GM23338 (cell line): ENCODE data around the gene PDE4D. TPM values are rescaled to one million over a fixed set of nuclear protein-coding genes. Genes with fewer than 3 reads are reported as not detected.

Experiments used
- ATAC-seq: fragments of 200-7000 bp; cut with Tn5 transposase; 3 replicates; pipeline ENCODE4 v1.9.1; 2020
- DNase-seq: peaks from one replicate; pipeline ENCODE4 v3.0.0-alpha.2; 2015; ENCODE audit warnings: low spot score
- H2AFZ ChIP-seq: fragments of 200-600 bp; sonication (generic); 2 replicates; pipeline ENCODE4 v1.8.0; 2016; ENCODE audit warnings: antibody characterized with exemption, mild to moderate bottlenecking, moderate library complexity
- H3F3A ChIP-seq: fragments of 200-600 bp; sonication (generic); replicated peaks from 2 replicates; pipeline ENCODE4 v1.8.0; 2017; ENCODE audit warnings: antibody characterized with exemption, mixed run types, low read depth
- H3K27ac ChIP-seq: fragments of 200-600 bp; sonication (generic); 2 replicates; pipeline ENCODE4 v1.6.1; 2016; ENCODE audit warnings: low read depth
- H3K27me3 ChIP-seq: fragments of 200-600 bp; sonication (generic); 2 replicates; pipeline ENCODE4 v1.8.0; 2016; ENCODE audit warnings: mild to moderate bottlenecking, mixed run types, moderate library complexity; ENCODE audit not compliant: insufficient read depth
- H3K36me3 ChIP-seq: fragments of 200-600 bp; sonication (generic); 2 replicates; pipeline ENCODE4 v1.8.0; 2016; ENCODE audit warnings: mild to moderate bottlenecking; ENCODE audit not compliant: insufficient read depth
- H3K4me1 ChIP-seq: fragments of 200-600 bp; sonication (generic); 2 replicates; pipeline ENCODE4 v1.8.0; 2016; ENCODE audit warnings: mild to moderate bottlenecking, moderate library complexity; ENCODE audit not compliant: insufficient read depth
- H3K4me2 ChIP-seq: fragments of 200-600 bp; sonication (generic); 2 replicates; pipeline ENCODE4 v1.7.1; 2017; ENCODE audit warnings: mixed run types
- H3K4me3 ChIP-seq: fragments of 200-600 bp; sonication (generic); 2 replicates; pipeline ENCODE4 v1.6.1; 2016; ENCODE audit warnings: mixed run types
- H3K79me2 ChIP-seq: fragments of 200-600 bp; sonication (generic); replicated peaks from 2 replicates; pipeline ENCODE4 v1.8.0; 2017; ENCODE audit warnings: mild to moderate bottlenecking; ENCODE audit not compliant: insufficient read depth
- H3K9me2 ChIP-seq: fragments of 200-600 bp; sonication (generic); 2 replicates; pipeline ENCODE4 v1.8.0; 2017; ENCODE audit not compliant: insufficient read depth
- H4K20me1 ChIP-seq: fragments of 200-600 bp; sonication (generic); replicated peaks from 2 replicates; pipeline ENCODE4 v1.8.0; 2017; ENCODE audit warnings: mild to moderate bottlenecking; ENCODE audit not compliant: insufficient read depth
- H3K27ac Mint-ChIP-seq: 2 replicates; pipeline ENCODE4 v1.8.0; 2020; ENCODE audit warnings: inconsistent platforms, mild to moderate bottlenecking, moderate library complexity, mixed read lengths
- H3K27me3 Mint-ChIP-seq: 3 replicates; pipeline ENCODE4 v1.8.0; 2022; ENCODE audit warnings: low read depth, mild to moderate bottlenecking, moderate library complexity, mixed read lengths, inconsistent platforms; ENCODE audit not compliant: insufficient read depth, poor library complexity
- H3K36me3 Mint-ChIP-seq: 3 replicates; pipeline ENCODE4 v1.8.0; 2021; ENCODE audit warnings: low read depth, mild to moderate bottlenecking, inconsistent platforms, moderate library complexity, mixed read lengths
- H3K4me1 Mint-ChIP-seq: 3 replicates; pipeline ENCODE4 v1.8.0; 2020; ENCODE audit warnings: mild to moderate bottlenecking, inconsistent platforms, mixed read lengths
- H3K4me3 Mint-ChIP-seq: 3 replicates; pipeline ENCODE4 v1.8.0; 2021; ENCODE audit warnings: moderate library complexity, mild to moderate bottlenecking, inconsistent platforms, mixed read lengths
- H3K9me3 Mint-ChIP-seq: 3 replicates; pipeline ENCODE4 v1.8.0; 2020; ENCODE audit warnings: moderate library complexity, mild to moderate bottlenecking, inconsistent platforms, mixed read lengths
- ETS1 ChIP-seq: IDR thresholded peaks from 2 replicates; pipeline ENCODE4 v1.6.1; 2016; ENCODE audit warnings: antibody characterized with exemption
- EZH2 ChIP-seq: fragments of 200-600 bp; sonication (generic); IDR thresholded peaks from one replicate; pipeline ENCODE4 v1.8.0; 2017; ENCODE audit warnings: antibody characterized with exemption, mild to moderate bottlenecking, low read depth; ENCODE audit not compliant: unreplicated experiment
- EZH2phosphoT487 ChIP-seq: fragments of 200-600 bp; sonication (generic); IDR thresholded peaks from one replicate; pipeline ENCODE4 v1.8.1; 2018; ENCODE audit warnings: antibody characterized with exemption; ENCODE audit not compliant: unreplicated experiment
- JUNB ChIP-seq: IDR thresholded peaks from one replicate; pipeline ENCODE4 v1.6.1; 2016; ENCODE audit warnings: antibody characterized with exemption; ENCODE audit not compliant: unreplicated experiment
- NANOG ChIP-seq: IDR thresholded peaks from 2 replicates; pipeline ENCODE4 v1.6.1; 2016; ENCODE audit warnings: antibody characterized with exemption, borderline replicate concordance
- REST ChIP-seq: IDR thresholded peaks from one replicate; pipeline ENCODE4 v1.6.1; 2018; ENCODE audit warnings: antibody characterized with exemption; ENCODE audit not compliant: unreplicated experiment
- ZNF331 ChIP-seq: fragments of 250-450 bp; sonication (Bioruptor Pico); IDR thresholded peaks from 2 replicates; pipeline ENCODE4 v1.5.0; 2020; ENCODE audit warnings: low read depth, mild to moderate bottlenecking, moderate library complexity
- polyA plus RNA-seq: library from polyadenylated mRNA; unstranded; fragments of >200 nt; fragmentation: Nextera tagmentation; extraction: Ambion mirVana; gene quantifications from 2 replicates; pipeline ENCODE4 v1.2.1, GENCODE V29; 2016
- total RNA-seq: library from RNA; depleted of rRNA; stranded (reverse); fragments of >200 nt; shearing (Covaris generic); gene quantifications from 2 replicates; pipeline ENCODE4 v1.2.3, GENCODE V29; 2014
- TF ChIP-seq, protein P1 (sequence below): fragments of 250-450 bp; sonication (Bioruptor Pico); IDR thresholded peaks from 2 replicates; pipeline ENCODE4 v1.5.0; 2020; ENCODE audit warnings: mild to moderate bottlenecking, moderate library complexity
- TF ChIP-seq, protein P2 (sequence below), 2 experiments: fragments of 200-600 bp in 1 of 2; sonication (generic) in 1 of 2; conservative IDR thresholded peaks; 2 replicates each; pipeline versions ENCODE4 v1.5.1 to v1.6.1; 2016 to 2017; ENCODE audit warnings: antibody characterized with exemption in 2 of 2, low read depth in 2 of 2, mild to moderate bottlenecking in 2 of 2, moderate library complexity in 1 of 2

The PDE4D gene
- total and polyA plus RNA-seq, 2 experiments from 2014 or later, result 2.1 to 4.7 TPM

DNA sequence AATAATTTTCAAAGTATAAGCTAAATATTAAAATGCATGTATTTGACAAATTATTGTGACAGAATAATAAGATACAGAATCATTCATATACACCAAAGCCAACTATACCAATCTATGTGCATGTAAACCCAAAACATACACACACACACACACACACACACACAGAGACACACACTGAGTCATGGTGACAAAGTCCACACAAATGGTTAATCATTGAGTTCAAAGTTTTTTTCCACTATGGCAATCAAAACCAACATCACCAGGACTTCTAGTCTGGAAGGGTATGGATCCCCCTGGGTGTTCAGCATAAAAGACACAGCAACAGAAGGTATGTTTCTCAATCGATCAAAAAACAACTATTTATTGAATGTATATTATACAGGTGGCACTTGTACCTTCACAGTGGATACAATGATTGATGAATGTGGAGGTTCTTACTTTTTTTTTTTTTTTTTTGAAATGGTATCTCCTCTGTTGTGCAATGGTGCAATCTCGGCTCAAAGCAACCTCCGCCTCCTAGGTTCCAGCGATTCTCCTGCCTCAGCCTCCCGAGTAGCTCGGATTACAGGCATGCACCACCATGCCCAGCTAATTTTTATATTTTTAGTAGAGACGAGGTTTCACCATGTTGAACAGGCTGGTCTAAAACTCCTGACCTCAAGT, 137.0 kb downstream of the PDE4D start:
- H3K4me1 Mint-ChIP-seq, result peaks cover 9% of the 10 kb centered on the region; the same call in 2 of the 3 replicates
- Histone ChIP-seq H3K4me1 (no peaks in the 10 kb centered on the region; the same call in 1 of the 2 replicates), H4K20me1 (no peaks in the 10 kb centered on the region), H3K9me2 (no peaks in the 10 kb centered on the region), H3K4me3 (no peak overlapping the region), H3K79me2 (no peaks in the 10 kb centered on the region), H3F3A (no peaks in the 10 kb centered on the region), H2AFZ (no peak overlapping the region), H3K27ac (no peak overlapping the region), H3K36me3 (no peaks in the 10 kb centered on the region), H3K27me3 (no peaks in the 10 kb centered on the region), H3K4me2 (no peak overlapping the region)
- no peak overlapping the region for H3K27ac Mint-ChIP-seq
- TF ChIP-seq ZNF331 (no peak), EZH2phosphoT487 (no peak), JUNB (no peak), REST (no peak), ETS1 (no peak), EZH2 (no peak)
- no peak for DNase-seq
- no peaks in the 10 kb centered on the region for H3K36me3 Mint-ChIP-seq
- ATAC-seq, result no peak
- no peaks in the 10 kb centered on the region for H3K9me3 Mint-ChIP-seq
- no peaks in the 10 kb centered on the region for H3K27me3 Mint-ChIP-seq
- H3K4me3 Mint-ChIP-seq, result no peak overlapping the region

- Mint-ChIP-seq H3K36me3 (no peaks in the 10 kb centered on the region), H3K9me3 (no peaks in the 10 kb centered on the region), H3K27ac (no peak overlapping the region), H3K4me3 (no peak overlapping the region), H3K4me1 (peaks cover 9% of the 10 kb centered on the region; the same call in 2 of the 3 replicates), H3K27me3 (no peaks in the 10 kb centered on the region)
- H3K27me3 ChIP-seq, result no peaks in the 10 kb centered on the region
- no peaks in the 10 kb centered on the region for H3F3A ChIP-seq
- H3K9me2 ChIP-seq, result no peaks in the 10 kb centered on the region
- ATAC-seq, result no peak
- no peak overlapping the region for H3K4me2 ChIP-seq
- H3K27ac ChIP-seq, result no peak overlapping the region
- DNase-seq, result no peak
- no peak overlapping the region for H3K4me3 ChIP-seq
- no peak overlapping the region for H2AFZ ChIP-seq
- H3K36me3 ChIP-seq, result no peaks in the 10 kb centered on the region
- H3K4me1 ChIP-seq, result no peaks in the 10 kb centered on the region; the same call in 1 of the 2 replicates
- no peaks in the 10 kb centered on the region for H4K20me1 ChIP-seq
- H3K79me2 ChIP-seq, result no peaks in the 10 kb centered on the region
- no peak for TF ChIP-seq NANOG
- TF ChIP-seq, protein P1, sequence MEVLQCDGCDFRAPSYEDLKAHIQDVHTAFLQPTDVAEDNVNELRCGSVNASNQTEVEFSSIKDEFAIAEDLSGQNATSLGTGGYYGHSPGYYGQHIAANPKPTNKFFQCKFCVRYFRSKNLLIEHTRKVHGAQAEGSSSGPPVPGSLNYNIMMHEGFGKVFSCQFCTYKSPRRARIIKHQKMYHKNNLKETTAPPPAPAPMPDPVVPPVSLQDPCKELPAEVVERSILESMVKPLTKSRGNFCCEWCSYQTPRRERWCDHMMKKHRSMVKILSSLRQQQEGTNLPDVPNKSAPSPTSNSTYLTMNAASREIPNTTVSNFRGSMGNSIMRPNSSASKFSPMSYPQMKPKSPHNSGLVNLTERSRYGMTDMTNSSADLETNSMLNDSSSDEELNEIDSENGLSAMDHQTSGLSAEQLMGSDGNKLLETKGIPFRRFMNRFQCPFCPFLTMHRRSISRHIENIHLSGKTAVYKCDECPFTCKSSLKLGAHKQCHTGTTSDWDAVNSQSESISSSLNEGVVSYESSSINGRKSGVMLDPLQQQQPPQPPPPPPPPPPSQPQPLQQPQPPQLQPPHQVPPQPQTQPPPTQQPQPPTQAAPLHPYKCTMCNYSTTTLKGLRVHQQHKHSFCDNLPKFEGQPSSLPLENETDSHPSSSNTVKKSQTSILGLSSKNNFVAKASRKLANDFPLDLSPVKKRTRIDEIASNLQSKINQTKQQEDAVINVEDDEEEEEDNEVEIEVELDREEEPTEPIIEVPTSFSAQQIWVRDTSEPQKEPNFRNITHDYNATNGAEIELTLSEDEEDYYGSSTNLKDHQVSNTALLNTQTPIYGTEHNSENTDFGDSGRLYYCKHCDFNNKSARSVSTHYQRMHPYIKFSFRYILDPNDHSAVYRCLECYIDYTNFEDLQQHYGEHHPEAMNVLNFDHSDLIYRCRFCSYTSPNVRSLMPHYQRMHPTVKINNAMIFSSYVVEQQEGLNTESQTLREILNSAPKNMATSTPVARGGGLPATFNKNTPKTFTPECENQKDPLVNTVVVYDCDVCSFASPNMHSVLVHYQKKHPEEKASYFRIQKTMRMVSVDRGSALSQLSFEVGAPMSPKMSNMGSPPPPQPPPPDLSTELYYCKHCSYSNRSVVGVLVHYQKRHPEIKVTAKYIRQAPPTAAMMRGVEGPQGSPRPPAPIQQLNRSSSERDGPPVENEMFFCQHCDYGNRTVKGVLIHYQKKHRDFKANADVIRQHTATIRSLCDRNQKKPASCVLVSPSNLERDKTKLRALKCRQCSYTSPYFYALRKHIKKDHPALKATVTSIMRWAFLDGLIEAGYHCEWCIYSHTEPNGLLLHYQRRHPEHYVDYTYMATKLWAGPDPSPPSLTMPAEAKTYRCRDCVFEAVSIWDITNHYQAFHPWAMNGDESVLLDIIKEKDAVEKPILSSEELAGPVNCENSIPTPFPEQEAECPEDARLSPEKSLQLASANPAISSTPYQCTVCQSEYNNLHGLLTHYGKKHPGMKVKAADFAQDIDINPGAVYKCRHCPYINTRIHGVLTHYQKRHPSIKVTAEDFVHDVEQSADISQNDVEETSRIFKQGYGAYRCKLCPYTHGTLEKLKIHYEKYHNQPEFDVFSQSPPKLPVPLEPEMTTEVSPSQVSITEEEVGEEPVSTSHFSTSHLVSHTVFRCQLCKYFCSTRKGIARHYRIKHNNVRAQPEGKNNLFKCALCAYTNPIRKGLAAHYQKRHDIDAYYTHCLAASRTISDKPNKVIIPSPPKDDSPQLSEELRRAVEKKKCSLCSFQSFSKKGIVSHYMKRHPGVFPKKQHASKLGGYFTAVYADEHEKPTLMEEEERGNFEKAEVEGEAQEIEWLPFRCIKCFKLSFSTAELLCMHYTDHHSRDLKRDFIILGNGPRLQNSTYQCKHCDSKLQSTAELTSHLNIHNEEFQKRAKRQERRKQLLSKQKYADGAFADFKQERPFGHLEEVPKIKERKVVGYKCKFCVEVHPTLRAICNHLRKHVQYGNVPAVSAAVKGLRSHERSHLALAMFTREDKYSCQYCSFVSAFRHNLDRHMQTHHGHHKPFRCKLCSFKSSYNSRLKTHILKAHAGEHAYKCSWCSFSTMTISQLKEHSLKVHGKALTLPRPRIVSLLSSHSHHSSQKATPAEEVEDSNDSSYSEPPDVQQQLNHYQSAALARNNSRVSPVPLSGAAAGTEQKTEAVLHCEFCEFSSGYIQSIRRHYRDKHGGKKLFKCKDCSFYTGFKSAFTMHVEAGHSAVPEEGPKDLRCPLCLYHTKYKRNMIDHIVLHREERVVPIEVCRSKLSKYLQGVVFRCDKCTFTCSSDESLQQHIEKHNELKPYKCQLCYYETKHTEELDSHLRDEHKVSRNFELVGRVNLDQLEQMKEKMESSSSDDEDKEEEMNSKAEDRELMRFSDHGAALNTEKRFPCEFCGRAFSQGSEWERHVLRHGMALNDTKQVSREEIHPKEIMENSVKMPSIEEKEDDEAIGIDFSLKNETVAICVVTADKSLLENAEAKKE, result no peak
- TF ChIP-seq, protein P2, sequence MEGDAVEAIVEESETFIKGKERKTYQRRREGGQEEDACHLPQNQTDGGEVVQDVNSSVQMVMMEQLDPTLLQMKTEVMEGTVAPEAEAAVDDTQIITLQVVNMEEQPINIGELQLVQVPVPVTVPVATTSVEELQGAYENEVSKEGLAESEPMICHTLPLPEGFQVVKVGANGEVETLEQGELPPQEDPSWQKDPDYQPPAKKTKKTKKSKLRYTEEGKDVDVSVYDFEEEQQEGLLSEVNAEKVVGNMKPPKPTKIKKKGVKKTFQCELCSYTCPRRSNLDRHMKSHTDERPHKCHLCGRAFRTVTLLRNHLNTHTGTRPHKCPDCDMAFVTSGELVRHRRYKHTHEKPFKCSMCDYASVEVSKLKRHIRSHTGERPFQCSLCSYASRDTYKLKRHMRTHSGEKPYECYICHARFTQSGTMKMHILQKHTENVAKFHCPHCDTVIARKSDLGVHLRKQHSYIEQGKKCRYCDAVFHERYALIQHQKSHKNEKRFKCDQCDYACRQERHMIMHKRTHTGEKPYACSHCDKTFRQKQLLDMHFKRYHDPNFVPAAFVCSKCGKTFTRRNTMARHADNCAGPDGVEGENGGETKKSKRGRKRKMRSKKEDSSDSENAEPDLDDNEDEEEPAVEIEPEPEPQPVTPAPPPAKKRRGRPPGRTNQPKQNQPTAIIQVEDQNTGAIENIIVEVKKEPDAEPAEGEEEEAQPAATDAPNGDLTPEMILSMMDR (conservative IDR thresholded peaks at IDR 0.05; ENCODE audit: low read depth in 2 of 2), result no peak
Observed at GRCh38 chr5:59755476-59755875, 138.1 kb downstream of the PDE4D start.
